ENCODE measurements around the gene GRIN1. TPM values are rescaled to one million over a fixed set of nuclear protein-coding genes. Genes with fewer than 3 reads are reported as not detected.

The GRIN1 gene
- total RNA-seq, 1 donor: not detected

- H3K4me3 ChIP-seq (ENCODE audit: low read depth, low read length): no peak overlapping the region
- TF ChIP-seq, protein P1, sequence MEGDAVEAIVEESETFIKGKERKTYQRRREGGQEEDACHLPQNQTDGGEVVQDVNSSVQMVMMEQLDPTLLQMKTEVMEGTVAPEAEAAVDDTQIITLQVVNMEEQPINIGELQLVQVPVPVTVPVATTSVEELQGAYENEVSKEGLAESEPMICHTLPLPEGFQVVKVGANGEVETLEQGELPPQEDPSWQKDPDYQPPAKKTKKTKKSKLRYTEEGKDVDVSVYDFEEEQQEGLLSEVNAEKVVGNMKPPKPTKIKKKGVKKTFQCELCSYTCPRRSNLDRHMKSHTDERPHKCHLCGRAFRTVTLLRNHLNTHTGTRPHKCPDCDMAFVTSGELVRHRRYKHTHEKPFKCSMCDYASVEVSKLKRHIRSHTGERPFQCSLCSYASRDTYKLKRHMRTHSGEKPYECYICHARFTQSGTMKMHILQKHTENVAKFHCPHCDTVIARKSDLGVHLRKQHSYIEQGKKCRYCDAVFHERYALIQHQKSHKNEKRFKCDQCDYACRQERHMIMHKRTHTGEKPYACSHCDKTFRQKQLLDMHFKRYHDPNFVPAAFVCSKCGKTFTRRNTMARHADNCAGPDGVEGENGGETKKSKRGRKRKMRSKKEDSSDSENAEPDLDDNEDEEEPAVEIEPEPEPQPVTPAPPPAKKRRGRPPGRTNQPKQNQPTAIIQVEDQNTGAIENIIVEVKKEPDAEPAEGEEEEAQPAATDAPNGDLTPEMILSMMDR (IDR thresholded peaks at IDR 0.05; ENCODE audit: insufficient read depth, low read length): no peak
- no peak for DNase-seq (ENCODE audit: low read depth)
Measured at GRCh38 chr9:137152844-137153405, 14.0 kb downstream of the GRIN1 start.

DNA sequence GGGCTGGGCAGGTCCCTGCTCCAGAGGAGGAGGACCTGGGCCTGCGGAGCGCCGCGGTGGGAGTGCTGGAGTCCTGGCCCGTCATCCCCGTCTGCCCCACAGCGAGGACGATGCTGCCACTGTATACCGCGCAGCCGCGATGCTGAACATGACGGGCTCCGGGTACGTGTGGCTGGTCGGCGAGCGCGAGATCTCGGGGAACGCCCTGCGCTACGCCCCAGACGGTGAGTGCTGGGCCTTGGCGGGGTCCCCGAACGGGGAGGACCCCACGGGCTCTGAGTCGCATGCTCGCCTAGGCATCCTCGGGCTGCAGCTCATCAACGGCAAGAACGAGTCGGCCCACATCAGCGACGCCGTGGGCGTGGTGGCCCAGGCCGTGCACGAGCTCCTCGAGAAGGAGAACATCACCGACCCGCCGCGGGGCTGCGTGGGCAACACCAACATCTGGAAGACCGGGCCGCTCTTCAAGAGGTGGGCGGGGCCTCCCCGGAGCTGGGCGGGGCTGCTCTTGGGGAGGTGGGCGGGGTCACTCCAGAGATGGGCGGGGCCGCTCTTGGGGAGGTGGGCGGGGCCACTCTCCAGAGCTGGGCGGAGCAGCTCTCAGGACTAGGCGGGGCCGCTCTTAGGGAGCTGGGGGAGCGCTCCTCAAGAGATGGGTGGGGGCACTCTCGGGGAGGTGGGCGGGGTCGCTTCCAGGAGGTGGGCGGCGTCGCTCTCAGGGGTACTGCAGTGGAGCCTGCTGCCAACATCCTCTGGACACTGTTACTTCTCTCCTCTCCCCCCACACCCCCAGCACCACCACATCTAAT, 17.8 kb downstream of the GRIN1 start:
- peak overlapping the region; percentile 45 for H3K4me3 ChIP-seq (ENCODE audit: low read depth, low read length)
- TF ChIP-seq, protein P1 (IDR thresholded peaks at IDR 0.05; ENCODE audit: insufficient read depth, low read length): no peak
- peak; percentile 41 for DNase-seq (ENCODE audit: low read depth)

DNA sequence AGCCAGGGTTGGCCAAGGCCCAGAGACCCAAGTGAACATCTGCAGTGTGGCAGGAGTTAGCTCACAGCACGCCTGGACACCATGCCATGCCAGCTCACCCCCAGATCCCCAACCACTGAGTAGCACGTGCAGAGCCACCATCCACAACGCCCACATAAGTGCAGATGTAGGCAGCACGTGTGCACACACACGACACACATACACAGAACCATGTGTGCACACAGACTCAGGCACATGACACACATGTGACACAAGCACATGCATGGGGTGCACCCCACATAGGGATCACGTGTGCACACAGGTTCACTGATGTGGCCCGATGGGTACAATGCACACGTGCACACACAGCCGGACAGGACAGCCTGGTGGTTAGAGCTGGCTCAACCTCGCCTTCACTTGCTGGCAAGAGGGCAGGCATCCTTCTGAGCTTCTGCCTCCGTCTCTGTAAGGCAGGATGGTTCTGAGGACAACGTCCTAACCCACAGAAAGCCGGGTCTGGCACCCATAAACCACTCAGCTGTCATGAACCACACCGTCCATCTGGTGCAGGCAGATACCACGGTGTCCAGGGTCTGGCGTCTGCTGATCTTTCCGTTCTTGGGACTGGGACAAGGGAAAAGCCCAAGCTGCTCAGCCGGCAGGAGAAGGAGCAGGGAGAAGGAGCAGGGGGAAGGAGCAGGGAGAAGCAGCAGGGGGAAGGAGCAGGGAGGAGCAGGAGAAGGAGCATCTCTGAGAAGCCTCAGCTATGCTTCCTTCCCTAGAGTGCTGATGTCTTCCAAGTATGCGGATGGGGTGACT, 18.9 kb downstream of the GRIN1 start:
- DNase-seq (ENCODE audit: low read depth): no peak
- no peak overlapping the region for H3K4me3 ChIP-seq (ENCODE audit: low read depth, low read length)
- TF ChIP-seq, protein P1 (IDR thresholded peaks at IDR 0.05; ENCODE audit: insufficient read depth, low read length): no peak

DNA sequence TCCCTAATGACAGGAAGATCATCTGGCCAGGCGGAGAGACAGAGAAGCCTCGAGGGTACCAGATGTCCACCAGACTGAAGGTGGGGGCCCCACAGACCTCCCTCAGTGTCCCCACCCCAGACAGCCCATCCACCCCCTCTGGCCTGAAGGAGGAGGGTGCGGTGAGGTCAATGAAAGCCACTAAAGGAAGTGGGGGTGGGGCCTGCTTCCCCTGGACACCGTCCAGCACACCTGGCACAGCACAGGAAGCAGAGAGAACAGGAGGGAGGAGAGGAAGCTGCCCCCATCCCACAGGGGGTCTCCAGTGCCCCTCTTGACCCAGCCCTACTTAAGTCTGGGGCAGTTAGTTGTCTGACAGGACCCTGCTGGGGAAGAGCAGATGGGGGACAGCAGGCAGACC, 19.7 kb downstream of the GRIN1 start:
- DNase-seq (ENCODE audit: low read depth): no peak
- TF ChIP-seq, protein P1 (IDR thresholded peaks at IDR 0.05; ENCODE audit: insufficient read depth, low read length): no peak
- H3K4me3 ChIP-seq (ENCODE audit: low read depth, low read length): no peak overlapping the region

DNA sequence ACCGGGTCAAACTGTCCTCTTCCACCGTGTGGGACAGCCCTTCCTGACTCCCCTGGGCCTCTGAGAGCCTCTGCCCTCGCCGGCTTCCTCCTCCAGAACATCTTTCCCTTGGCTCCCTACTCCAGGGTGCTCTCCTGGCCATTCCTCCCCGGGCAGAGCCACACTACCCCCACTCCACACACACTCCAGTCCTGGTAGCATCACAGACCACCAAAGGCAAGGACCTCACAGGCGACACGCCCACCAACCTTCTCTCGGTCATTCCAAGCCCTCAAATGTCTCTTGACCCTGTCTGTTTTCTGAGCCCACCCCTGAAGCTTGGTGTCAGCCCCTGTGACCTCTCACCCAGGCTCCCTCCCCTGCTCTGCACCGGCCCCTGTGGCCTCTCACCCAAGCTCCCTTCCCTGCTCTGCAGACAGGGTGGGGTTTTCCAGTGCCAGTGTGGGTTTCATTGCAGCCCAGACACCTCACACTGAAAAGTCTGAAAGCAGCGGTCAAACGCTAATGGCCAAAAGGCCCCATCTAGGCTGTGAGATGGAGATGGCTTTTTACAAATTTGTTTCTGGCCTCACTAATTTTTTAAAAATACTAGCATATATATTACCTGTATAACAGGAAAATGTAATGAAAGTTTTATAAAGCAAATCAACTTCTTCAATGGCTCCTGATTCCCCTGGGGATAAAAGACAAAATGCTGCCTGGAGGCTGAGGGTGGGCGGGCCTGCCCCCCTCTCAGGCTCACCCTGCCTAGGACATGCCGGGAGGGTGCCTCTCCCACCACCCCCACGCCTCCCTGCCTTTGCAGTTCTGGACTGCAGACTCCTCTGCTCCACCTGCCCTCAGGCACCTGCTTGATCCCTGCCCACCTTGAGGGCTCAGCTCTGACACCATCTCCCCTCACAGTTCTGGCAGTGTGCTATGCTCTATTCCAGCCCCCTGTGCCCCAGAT, 20.4 kb downstream of the GRIN1 start:
- no peak for DNase-seq (ENCODE audit: low read depth)
- no peak overlapping the region for H3K4me3 ChIP-seq (ENCODE audit: low read depth, low read length)
- TF ChIP-seq, protein P1 (IDR thresholded peaks at IDR 0.05; ENCODE audit: insufficient read depth, low read length): no peak

- no peak for DNase-seq (ENCODE audit: low read depth)
- H3K4me3 ChIP-seq (ENCODE audit: low read depth, low read length): no peak overlapping the region
- TF ChIP-seq, protein P1 (IDR thresholded peaks at IDR 0.05; ENCODE audit: insufficient read depth, low read length): no peak
Measured at GRCh38 chr9:137160054-137160425, 21.1 kb downstream of the GRIN1 start.
